Measurements from ENCODE around the gene ZC3H7A. TPM values are rescaled to one million over a fixed set of nuclear protein-coding genes. Genes with fewer than 3 reads are reported as not detected.

Gene ZC3H7A
- total and polyA plus RNA-seq, 2 of the 13 experiments (the other 11 are each of a cell fraction or from before 2014, with no cell fraction given), result 29.2 to 36.8 TPM

DNA sequence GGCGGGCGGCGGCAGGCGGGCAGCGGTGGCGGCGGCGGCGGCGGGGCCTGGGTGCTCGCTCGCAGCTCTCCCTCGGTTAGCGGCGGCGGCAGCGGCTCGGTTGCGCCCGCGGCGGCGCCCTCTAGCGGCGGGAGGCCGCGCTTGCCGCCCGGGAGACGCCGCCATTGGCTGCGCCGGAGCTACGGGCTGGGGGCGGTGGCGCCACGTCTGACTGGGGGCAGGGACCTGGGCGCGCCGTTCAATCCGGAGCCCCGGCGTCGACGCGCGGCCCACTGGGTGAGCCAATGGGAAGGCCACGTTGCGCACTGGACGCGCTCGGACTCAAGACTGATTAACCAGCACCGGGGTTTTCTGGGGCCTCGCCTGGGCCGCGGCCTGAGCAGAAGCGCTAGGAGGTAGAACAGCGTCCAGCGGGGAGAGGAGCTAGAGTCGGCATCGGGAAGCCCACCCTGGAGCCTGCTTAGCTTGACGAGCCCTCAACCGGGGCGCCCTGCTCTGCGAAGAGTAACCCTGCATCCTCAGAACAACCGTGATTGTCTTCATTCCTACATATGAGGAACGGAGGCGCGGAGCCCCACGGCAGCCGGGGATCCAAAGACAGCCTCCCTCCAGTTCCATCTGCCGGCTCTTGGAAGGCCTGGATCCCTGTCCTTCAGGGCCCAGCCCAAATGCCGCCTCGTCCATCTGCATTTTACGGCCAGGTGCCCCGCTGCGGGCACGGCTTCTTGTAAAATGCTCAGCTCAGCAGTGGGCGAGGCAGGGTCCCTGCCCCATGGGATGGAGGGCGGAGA lies at the start of gene ZC3H7A (continued):
- TF ChIP-seq, protein P1, sequence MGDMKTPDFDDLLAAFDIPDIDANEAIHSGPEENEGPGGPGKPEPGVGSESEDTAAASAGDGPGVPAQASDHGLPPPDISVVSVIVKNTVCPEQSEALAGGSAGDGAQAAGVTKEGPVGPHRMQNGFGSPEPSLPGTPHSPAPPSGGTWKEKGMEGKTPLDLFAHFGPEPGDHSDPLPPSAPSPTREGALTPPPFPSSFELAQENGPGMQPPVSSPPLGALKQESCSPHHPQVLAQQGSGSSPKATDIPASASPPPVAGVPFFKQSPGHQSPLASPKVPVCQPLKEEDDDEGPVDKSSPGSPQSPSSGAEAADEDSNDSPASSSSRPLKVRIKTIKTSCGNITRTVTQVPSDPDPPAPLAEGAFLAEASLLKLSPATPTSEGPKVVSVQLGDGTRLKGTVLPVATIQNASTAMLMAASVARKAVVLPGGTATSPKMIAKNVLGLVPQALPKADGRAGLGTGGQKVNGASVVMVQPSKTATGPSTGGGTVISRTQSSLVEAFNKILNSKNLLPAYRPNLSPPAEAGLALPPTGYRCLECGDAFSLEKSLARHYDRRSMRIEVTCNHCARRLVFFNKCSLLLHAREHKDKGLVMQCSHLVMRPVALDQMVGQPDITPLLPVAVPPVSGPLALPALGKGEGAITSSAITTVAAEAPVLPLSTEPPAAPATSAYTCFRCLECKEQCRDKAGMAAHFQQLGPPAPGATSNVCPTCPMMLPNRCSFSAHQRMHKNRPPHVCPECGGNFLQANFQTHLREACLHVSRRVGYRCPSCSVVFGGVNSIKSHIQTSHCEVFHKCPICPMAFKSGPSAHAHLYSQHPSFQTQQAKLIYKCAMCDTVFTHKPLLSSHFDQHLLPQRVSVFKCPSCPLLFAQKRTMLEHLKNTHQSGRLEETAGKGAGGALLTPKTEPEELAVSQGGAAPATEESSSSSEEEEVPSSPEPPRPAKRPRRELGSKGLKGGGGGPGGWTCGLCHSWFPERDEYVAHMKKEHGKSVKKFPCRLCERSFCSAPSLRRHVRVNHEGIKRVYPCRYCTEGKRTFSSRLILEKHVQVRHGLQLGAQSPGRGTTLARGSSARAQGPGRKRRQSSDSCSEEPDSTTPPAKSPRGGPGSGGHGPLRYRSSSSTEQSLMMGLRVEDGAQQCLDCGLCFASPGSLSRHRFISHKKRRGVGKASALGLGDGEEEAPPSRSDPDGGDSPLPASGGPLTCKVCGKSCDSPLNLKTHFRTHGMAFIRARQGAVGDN (CRISPR knock-in tag; IDR thresholded peaks at IDR 0.05), result peak; percentile 95
- peak; percentile 80 for TF ChIP-seq GABPB1 (CRISPR knock-in tag; IDR thresholded peaks at IDR 0.05)
- peak; percentile 98 for TF ChIP-seq BRD4 (CRISPR knock-in tag; IDR thresholded peaks at IDR 0.05)
- peak; percentile 85; the same call in 1 of the 2 replicates for TF ChIP-seq ZNF3 (CRISPR knock-in tag; IDR thresholded peaks at IDR 0.05)
- TF ChIP-seq IRX3 (CRISPR knock-in tag; IDR thresholded peaks at IDR 0.05; ENCODE audit: borderline replicate concordance, low read depth), result peak; percentile 89; the same call in 1 of the 2 replicates
- TF ChIP-seq, protein P2, sequence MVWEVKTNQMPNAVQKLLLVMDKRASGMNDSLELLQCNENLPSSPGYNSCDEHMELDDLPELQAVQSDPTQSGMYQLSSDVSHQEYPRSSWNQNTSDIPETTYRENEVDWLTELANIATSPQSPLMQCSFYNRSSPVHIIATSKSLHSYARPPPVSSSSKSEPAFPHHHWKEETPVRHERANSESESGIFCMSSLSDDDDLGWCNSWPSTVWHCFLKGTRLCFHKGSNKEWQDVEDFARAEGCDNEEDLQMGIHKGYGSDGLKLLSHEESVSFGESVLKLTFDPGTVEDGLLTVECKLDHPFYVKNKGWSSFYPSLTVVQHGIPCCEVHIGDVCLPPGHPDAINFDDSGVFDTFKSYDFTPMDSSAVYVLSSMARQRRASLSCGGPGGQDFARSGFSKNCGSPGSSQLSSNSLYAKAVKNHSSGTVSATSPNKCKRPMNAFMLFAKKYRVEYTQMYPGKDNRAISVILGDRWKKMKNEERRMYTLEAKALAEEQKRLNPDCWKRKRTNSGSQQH (CRISPR knock-in tag; IDR thresholded peaks at IDR 0.05; ENCODE audit: low read depth), result peak; percentile 97; the same call in 1 of the 2 replicates
- peak; percentile 94 for TF ChIP-seq AHR (CRISPR knock-in tag; IDR thresholded peaks at IDR 0.05)
- TF ChIP-seq, protein P3, sequence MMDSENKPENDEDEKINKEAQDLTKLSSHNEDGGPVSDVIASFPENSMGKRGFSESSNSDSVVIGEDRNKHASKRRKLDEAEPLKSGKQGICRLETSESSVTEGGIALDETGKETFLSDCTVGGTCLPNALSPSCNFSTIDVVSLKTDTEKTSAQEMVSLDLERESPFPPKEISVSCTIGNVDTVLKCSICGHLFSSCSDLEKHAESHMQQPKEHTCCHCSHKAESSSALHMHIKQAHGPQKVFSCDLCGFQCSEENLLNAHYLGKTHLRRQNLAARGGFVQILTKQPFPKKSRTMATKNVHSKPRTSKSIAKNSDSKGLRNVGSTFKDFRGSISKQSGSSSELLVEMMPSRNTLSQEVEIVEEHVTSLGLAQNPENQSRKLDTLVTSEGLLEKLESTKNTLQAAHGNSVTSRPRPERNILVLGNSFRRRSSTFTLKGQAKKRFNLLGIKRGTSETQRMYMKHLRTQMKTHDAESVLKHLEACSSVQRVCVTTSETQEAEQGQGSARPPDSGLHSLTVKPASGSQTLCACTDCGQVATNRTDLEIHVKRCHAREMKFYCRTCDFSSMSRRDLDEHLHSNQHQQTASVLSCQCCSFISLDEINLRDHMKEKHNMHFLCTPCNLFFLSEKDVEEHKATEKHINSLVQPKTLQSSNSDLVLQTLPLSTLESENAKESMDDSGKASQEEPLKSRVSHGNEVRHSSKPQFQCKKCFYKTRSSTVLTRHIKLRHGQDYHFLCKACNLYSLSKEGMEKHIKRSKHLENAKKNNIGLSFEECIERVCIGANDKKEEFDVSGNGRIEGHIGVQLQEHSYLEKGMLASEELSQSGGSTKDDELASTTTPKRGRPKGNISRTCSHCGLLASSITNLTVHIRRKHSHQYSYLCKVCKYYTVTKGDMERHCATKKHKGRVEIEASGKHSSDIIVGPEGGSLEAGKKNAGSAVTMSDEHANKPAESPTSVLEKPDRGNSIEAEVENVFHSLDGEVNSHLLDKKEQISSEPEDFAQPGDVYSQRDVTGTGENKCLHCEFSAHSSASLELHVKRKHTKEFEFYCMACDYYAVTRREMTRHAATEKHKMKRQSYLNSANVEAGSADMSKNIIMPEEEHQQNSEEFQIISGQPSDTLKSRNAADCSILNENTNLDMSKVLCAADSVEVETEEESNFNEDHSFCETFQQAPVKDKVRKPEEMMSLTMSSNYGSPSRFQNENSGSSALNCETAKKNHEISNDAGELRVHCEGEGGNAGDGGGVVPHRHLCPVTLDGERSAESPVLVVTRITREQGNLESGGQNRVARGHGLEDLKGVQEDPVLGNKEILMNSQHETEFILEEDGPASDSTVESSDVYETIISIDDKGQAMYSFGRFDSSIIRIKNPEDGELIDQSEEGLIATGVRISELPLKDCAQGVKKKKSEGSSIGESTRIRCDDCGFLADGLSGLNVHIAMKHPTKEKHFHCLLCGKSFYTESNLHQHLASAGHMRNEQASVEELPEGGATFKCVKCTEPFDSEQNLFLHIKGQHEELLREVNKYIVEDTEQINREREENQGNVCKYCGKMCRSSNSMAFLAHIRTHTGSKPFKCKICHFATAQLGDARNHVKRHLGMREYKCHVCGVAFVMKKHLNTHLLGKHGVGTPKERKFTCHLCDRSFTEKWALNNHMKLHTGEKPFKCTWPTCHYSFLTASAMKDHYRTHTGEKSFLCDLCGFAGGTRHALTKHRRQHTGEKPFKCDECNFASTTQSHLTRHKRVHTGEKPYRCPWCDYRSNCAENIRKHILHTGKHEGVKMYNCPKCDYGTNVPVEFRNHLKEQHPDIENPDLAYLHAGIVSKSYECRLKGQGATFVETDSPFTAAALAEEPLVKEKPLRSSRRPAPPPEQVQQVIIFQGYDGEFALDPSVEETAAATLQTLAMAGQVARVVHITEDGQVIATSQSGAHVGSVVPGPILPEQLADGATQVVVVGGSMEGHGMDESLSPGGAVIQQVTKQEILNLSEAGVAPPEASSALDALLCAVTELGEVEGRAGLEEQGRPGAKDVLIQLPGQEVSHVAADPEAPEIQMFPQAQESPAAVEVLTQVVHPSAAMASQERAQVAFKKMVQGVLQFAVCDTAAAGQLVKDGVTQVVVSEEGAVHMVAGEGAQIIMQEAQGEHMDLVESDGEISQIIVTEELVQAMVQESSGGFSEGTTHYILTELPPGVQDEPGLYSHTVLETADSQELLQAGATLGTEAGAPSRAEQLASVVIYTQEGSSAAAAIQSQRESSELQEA (CRISPR knock-in tag; IDR thresholded peaks at IDR 0.05; ENCODE audit: not compliant biosample characterization), result peak; percentile 97
- TF ChIP-seq ZNF616 (CRISPR knock-in tag; IDR thresholded peaks at IDR 0.05; ENCODE audit: low read depth), result peak; percentile 87
- TF ChIP-seq PPARG (CRISPR knock-in tag; conservative IDR thresholded peaks at IDR 0.05), result peak; percentile 82; the same call in 1 of the 2 replicates
- TF ChIP-seq FOXP1 (IDR thresholded peaks at IDR 0.05), result no peak
- peak; percentile 9; the same call in 1 of the 2 replicates for TF ChIP-seq FOXP1 (CRISPR knock-in tag; IDR thresholded peaks at IDR 0.05)
- TF ChIP-seq, protein P4, sequence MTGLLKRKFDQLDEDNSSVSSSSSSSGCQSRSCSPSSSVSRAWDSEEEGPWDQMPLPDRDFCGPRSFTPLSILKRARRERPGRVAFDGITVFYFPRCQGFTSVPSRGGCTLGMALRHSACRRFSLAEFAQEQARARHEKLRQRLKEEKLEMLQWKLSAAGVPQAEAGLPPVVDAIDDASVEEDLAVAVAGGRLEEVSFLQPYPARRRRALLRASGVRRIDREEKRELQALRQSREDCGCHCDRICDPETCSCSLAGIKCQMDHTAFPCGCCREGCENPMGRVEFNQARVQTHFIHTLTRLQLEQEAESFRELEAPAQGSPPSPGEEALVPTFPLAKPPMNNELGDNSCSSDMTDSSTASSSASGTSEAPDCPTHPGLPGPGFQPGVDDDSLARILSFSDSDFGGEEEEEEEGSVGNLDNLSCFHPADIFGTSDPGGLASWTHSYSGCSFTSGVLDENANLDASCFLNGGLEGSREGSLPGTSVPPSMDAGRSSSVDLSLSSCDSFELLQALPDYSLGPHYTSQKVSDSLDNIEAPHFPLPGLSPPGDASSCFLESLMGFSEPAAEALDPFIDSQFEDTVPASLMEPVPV (CRISPR knock-in tag; IDR thresholded peaks at IDR 0.05), result peak; percentile 98

Measured in HepG2 (cell line).